Astrocyte of the cerebellum (primary cell): ENCODE data around the gene TFEB.

Experiments
- DNase-seq: peaks from one replicate; pipeline ENCODE4 v3.0.0-alpha.2; 2011; ENCODE audit warnings: low read depth
- H3K4me3 ChIP-seq: 2 replicates; pipeline ENCODE4 v1.5.1; 2011; ENCODE audit warnings: mild to moderate bottlenecking, low read depth, low read length, moderate library complexity
- in situ Hi-C: cut with HindIII; loops from 2 replicates; pipeline ENCODE4 v1.10.0; 2017; ENCODE audit warnings: low sequenced_read_pairs
- TF ChIP-seq, protein P1 (sequence below): IDR thresholded peaks from 2 replicates; pipeline ENCODE4 v1.5.1; 2012; ENCODE audit warnings: low read length, low read depth, moderate library complexity, mild to moderate bottlenecking; ENCODE audit errors: missing control alignments

The TFEB gene

DNA sequence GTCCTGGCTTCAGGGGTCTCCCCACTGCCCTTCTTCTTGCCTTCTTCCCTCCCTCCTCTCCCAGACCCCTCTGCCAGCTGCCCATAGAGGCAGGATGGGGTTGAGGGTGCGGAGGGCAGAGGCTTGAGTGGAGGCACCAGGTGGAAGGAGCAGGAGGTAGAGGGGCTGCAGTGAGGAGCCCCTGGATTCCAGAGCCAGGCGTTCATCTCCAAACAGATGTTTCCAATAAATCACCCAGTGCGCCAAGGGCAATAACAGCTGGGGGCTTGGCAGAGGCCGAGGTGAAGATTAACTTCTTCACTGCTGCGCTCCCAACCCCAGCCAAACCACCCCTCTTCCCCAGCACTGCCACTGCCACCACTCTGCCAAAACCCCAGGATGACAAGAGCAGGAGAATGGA lies 86.5 kb downstream of the TFEB start:
- no peak for DNase-seq
- in situ Hi-C loops: no loop called here
- TF ChIP-seq, protein P1, sequence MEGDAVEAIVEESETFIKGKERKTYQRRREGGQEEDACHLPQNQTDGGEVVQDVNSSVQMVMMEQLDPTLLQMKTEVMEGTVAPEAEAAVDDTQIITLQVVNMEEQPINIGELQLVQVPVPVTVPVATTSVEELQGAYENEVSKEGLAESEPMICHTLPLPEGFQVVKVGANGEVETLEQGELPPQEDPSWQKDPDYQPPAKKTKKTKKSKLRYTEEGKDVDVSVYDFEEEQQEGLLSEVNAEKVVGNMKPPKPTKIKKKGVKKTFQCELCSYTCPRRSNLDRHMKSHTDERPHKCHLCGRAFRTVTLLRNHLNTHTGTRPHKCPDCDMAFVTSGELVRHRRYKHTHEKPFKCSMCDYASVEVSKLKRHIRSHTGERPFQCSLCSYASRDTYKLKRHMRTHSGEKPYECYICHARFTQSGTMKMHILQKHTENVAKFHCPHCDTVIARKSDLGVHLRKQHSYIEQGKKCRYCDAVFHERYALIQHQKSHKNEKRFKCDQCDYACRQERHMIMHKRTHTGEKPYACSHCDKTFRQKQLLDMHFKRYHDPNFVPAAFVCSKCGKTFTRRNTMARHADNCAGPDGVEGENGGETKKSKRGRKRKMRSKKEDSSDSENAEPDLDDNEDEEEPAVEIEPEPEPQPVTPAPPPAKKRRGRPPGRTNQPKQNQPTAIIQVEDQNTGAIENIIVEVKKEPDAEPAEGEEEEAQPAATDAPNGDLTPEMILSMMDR: no peak
- no peak overlapping the region for H3K4me3 ChIP-seq

DNA sequence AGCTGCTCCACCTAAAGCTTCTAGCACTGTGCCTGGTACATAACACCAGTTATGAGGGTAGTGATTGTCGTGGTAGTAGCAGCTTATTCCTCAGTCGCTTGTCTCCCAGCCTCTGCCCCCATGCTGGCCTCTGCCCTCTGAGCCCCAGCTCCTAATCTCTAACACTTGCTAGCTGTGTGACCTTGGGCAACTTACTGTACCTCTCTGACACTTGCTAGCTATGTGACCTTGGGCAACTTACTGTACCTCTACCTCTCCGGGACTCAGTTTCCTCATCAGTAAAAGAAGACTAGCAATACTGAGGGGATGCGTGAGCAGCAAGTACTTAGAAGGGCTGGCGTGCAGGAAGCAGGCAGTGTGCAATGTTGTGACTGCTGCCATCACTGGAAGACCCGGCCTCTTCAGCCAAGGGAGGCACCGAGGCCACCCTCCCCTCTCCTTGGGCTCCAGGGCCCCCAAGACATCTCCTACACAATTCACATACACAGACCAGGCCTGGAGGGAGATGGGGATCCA lies 87.3 kb downstream of the TFEB start:
- DNase-seq: no peak
- H3K4me3 ChIP-seq: no peak overlapping the region
- TF ChIP-seq, protein P1: no peak
- in situ Hi-C loops: no loop called here

DNA sequence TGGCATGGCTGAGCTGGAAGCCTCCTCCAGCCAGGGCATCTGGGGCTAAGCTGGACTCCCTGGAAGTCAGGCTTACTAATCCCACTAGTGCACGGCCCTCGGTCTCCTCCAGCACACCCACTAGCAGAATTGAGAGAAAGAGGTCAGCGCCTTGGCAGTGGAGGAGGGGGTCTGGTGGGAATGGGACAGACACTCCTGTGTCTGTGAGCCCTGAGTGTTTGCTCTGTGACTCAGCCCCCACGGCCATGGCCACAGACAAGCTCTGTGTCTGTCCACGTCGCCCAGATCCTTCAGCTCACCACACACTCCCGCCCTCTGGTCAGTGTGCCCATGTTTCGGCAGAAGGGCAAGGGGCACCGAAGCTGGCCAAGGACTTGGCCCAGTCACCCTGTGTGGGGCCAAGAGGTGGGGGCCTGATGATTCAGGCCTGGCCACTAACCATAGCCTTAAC lies 88.3 kb downstream of the TFEB start:
- TF ChIP-seq, protein P1: no peak
- no peak for DNase-seq
- no peak overlapping the region for H3K4me3 ChIP-seq
- in situ Hi-C loops: no loop called here

DNA sequence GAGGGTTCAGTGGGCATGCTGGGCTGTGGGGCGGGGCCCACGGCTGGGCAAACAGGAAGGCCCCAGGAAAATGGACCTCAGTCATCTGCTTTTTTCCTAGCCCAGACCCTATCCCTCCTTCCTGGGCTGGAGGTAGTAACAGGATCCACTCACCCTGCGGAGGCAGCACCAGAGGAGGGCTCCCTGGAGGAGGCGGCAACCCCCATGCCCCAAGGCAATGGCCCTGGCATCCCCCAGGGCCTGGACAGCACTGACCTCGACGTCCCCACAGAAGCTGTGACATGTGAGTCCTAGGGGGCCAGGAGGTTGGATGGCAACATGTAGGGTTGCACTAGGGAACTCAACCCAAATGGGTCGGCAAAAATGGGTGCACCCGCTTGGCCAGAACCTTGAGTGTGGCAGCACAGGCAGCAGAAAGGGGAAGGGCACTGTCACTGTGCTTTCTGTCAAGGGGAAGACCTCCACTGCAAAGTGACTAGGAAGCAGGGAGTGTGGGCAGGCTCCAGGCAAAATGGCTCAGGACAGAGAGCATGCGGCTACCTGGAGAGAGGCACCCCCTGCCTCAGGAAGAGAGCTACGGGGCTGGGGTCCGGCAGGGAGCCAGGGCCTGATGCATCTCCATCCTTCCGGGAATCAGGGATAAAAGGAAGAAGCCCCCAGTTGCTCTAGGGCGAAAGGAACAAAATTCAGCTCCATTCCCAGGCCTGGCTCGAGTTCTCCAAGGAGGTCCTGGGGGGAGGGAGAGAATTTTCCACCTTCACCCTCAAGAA lies 89.2 kb downstream of the TFEB start:
- no peak for DNase-seq
- in situ Hi-C loops: no loop called here
- TF ChIP-seq, protein P1: no peak
- H3K4me3 ChIP-seq: no peak overlapping the region

DNA sequence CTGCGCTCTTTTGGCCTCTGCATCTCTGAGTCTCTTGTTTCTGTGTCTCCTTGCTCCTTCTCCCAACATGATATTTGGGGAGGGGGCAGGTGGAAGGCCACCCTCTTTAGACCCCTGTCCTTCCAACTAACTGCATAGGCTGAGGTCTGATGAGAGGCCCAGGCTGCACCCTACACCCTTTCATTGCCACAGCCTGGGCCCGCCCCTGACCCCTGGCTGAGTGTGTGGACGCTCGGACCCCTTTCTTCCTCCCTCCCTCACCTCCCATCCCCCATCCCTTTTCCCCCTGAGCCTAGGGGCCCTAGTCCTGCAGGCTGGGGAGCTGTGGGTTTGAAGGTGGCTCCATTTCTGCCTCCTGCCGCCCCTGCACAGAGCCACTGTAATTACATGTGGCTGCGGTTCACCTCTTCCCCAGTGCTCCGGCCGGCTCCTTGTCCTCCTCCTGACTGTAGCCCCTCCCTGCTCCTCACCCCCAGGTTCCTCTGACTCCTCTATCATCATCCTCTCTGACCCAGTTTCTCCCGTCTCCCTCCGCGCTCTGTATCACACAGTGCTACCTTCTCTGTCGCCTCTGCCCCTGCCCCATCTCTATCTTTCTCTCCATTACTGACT lies 90.3 kb downstream of the TFEB start:
- TF ChIP-seq, protein P1: no peak
- no peak for DNase-seq
- in situ Hi-C loops: no loop called here
- no peak overlapping the region for H3K4me3 ChIP-seq

DNA sequence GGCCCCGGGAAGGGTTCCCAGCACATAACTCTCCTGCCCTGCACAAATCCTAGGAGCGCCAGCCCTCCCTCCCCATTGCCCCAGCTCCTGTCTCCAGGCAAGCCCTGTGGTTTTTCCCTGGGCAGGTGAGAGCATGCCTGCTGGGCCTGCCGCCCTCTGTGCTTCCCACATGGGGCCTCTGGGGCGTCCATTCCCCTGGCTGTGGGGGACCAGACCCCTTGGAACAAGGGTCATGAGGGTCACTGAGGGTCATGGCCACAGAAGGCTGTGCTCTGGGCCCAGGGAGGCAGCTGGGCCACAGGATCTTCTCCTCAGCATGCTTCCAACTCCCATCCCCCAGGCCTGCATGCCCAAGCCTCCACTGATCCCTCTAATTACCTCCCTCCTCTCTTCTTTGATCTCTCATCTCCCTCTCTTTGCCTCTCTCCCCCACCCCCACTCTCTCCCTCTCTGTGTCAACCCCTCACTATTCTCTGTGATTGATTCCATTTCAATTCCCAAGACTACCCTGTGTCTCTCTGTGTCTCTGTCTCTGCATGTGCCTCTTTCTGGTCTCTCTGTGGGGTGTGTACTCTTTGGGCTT lies 91.0 kb downstream of the TFEB start:
- TF ChIP-seq, protein P1: no peak
- no peak for DNase-seq
- in situ Hi-C loops: no loop called here
- peak overlapping the region; percentile 8 for H3K4me3 ChIP-seq
